IPS-15b (cell line): Measurements from ENCODE around the gene GNLY.
"Not testable (repeated sequence)": the region's sequence is repeated elsewhere in the genome, so short reads cannot be mapped to it uniquely, and the experiment has no call there.

Source experiments
- H3K27me3 ChIP-seq: one replicate; pipeline ENCODE4 v1.6.1; 2013; ENCODE audit warnings: low read length; ENCODE audit not compliant: control insufficient read depth, insufficient read depth
- H3K36me3 ChIP-seq: one replicate; pipeline ENCODE4 v1.6.1; 2013; ENCODE audit warnings: low read length; ENCODE audit not compliant: control insufficient read depth, insufficient read depth
- H3K4me1 ChIP-seq: one replicate; pipeline ENCODE4 v1.6.1; 2013; ENCODE audit warnings: mild to moderate bottlenecking, low read length; ENCODE audit not compliant: control insufficient read depth, insufficient read depth
- H3K4me3 ChIP-seq: one replicate; pipeline ENCODE4 v1.5.1; 2013; ENCODE audit warnings: low read depth, low read length
- H3K9ac ChIP-seq: one replicate; pipeline ENCODE4 v1.6.1; 2013; ENCODE audit warnings: low read depth, mild to moderate bottlenecking, low read length
- H3K9me3 ChIP-seq: one replicate; pipeline ENCODE4 v1.6.1; 2013; ENCODE audit warnings: mild to moderate bottlenecking, low read length; ENCODE audit not compliant: control insufficient read depth, insufficient read depth

Gene GNLY

DNA sequence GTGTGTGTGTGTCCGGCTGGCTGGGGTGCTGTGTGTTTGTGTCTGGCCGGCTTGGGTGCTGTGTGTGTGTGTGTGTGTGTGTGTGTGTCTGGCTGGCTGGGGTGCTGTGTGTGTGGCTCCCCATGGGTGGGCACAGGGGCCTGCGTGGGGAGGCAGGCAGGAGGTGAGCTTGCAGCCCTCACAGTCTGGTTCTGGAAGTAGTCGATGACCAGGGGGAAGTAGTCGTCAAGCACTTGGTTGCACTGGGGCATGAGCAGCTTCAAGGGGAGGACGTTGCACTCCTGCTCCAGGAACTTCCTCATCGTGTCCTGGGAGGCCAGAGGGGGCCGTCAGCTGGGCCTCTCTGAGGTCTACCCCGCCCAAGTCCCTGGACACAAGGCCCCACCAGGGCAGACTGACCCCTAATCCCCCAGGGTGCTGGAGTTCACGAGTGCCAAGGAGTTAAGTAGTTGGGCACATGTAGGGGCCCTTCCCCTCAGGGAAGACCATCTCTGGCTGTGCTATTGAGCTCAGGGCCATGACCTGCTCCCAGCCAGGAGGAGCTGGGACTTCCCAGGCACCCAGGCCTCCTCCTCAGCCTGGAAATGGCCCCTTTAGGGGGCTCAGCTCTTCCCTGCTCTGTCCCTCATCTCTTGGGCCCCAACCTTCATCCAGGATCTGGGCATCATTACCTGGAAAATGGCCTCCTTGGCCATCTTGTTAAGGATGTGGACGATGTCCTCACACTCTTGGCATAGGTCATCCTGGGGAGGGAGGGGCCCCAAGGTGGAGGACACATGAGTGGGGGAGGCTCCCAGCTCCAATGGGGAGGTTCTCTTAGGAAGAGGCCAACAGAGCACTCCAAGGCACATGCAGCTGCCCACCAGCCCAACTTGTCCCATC lies 27.5 kb upstream of the GNLY start:
- H3K9ac ChIP-seq: no peak overlapping the region
- no peaks in the 10 kb centered on the region for H3K36me3 ChIP-seq
- no peaks in the 10 kb centered on the region for H3K27me3 ChIP-seq
- H3K4me3 ChIP-seq: no peak overlapping the region
- H3K9me3 ChIP-seq: no peaks in the 10 kb centered on the region
- no peaks in the 10 kb centered on the region for H3K4me1 ChIP-seq

GRCh38 chr2:85667561-85668008 lies 26.6 kb upstream of the GNLY start:
- Histone ChIP-seq H3K9me3 (no peaks in the 10 kb centered on the region), H3K36me3 (no peaks in the 10 kb centered on the region), H3K4me3 (no peak overlapping the region), H3K4me1 (peaks cover 2% of the 10 kb centered on the region), H3K27me3 (no peaks in the 10 kb centered on the region), H3K9ac (no peak overlapping the region)

DNA sequence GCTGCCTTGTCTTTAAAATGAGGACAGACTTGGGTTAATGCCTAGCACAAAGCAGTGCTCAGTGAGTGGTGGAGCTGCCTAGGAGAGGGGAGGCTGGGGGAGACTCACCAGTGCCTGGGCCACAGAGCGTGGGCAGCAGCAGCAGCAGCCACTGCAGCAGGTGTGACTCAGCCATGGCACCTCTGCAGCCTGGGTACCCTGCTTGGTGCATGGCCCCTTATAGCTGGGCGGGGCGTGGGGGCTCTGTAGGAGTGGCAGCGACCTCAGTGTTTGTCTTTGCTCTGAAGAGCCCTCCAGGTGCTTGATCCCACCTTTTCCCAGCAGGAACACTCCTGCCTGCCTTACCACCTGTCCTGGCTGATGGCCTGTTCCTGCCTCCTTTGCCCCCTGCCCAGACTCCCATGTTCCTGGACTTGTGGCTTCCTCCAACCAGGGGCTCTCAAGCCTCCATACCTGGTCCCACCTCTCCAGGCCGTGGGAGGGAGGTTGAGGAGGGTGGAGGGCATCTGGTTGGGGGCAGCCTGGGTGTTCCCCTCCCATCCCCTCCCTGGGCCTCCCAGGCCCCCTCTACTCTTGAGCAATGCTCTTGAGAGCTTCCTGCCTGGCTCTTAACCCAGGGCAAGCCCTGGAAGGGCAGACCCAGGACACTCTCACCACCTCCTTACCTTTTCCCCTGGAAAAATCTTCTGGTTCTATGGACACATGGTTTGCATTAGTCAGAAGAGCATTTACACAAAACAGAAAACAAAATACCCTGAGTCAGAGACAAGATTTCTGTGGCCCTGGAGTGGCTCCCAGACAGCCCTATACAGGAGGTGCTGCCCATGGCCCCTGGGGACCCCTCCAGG lies 25.9 kb upstream of the GNLY start, which contains the start of gene SFTPB:
TSS of gene SFTPB (minus strand) at position 191 of the 848 bp plus-strand sequence. CDS start at position 175, 16 bp downstream.
- no peaks in the 10 kb centered on the region for H3K27me3 ChIP-seq
- peaks cover 2% of the 10 kb centered on the region for H3K4me1 ChIP-seq
- no peaks in the 10 kb centered on the region for H3K9me3 ChIP-seq
- H3K9ac ChIP-seq: no peak within 1 kb of the TSS
- H3K36me3 ChIP-seq: no peaks in the 10 kb centered on the region
- H3K4me3 ChIP-seq: no peak within 1 kb of the TSS

DNA sequence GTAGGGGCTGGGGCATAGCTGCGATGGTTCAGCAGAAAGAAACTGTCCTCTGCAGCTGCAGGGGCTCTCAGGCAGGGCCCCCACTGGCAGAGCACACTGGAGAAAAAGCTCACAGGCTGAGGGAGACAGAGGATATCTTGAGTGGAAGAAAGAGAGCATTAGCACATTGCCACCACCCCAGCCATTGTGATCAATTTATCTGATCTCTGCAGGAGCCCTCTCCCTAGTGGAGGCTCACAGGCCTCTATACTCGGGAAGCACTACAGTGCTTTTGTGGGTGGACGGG lies 25.4 kb upstream of the GNLY start:
- peaks cover 2% of the 10 kb centered on the region for H3K4me1 ChIP-seq
- H3K9me3 ChIP-seq: no peaks in the 10 kb centered on the region
- no peaks in the 10 kb centered on the region for H3K27me3 ChIP-seq
- H3K4me3 ChIP-seq: no peak overlapping the region
- no peak overlapping the region for H3K9ac ChIP-seq
- H3K36me3 ChIP-seq: no peaks in the 10 kb centered on the region

DNA sequence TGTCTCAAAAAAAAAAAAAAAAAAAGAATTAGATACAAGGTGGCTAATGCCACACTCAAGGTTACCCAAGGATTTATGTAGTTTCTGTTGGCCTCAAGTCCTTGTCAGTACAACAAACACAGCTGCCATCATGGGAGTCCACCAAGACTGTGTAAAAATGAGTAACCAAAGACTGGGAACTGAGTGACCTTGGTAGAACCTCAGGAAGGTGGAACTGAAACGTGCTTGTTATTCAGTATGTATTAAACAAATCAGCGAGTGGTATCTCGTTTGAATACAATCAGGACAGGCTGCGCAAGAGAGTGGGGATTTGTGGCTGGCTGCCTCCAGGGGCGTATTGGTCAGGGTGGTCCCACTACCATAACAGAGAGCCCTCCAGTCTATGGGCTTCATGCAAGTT lies 24.6 kb upstream of the GNLY start:
- H3K4me3 ChIP-seq: no peak overlapping the region

DNA sequence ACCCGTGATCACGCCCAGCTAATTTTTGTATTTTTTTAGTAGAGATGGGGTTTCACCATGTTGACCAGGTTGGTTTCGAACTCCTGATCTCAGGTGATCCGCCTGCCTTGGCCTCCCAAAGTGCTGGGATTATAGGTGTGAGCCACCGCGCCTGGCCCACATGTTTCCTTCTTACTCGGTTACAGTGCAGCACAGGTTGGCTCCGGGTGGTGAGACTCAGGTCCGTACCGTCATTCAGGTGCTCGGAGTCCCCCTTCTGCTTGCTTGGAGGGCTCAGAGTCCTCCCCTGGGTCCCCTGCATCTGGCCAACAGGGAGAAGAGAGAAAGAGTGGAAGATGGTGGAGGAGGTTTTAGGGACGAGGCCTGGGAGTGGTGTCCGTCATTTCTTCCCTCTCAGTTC lies 23.7 kb upstream of the GNLY start:
- not testable (repeated sequence) for H3K4me1 ChIP-seq, H3K36me3 ChIP-seq, H3K27me3 ChIP-seq, H3K4me3 ChIP-seq, H3K9ac ChIP-seq, H3K9me3 ChIP-seq

More for the DNA sequence above, 24.6 kb upstream of the GNLY start:
- no peaks in the 10 kb centered on the region for H3K9me3 ChIP-seq
- peaks cover 2% of the 10 kb centered on the region for H3K4me1 ChIP-seq
- no peak overlapping the region for H3K9ac ChIP-seq
- H3K27me3 ChIP-seq: no peaks in the 10 kb centered on the region
- H3K36me3 ChIP-seq: no peaks in the 10 kb centered on the region

GRCh38 chr2:85672456-85672855 lies 21.7 kb upstream of the GNLY start:
- Histone ChIP-seq H3K4me3 (no peak overlapping the region), H3K4me1 (peaks cover 2% of the 10 kb centered on the region), H3K9ac (no peak overlapping the region), H3K9me3 (no peaks in the 10 kb centered on the region), H3K27me3 (no peaks in the 10 kb centered on the region), H3K36me3 (no peaks in the 10 kb centered on the region)

GRCh38 chr2:85673716-85674375 lies 20.3 kb upstream of the GNLY start:
- no peak overlapping the region for H3K4me3 ChIP-seq
- no peak overlapping the region for H3K9ac ChIP-seq
- H3K4me1 ChIP-seq: peaks cover 2% of the 10 kb centered on the region

DNA sequence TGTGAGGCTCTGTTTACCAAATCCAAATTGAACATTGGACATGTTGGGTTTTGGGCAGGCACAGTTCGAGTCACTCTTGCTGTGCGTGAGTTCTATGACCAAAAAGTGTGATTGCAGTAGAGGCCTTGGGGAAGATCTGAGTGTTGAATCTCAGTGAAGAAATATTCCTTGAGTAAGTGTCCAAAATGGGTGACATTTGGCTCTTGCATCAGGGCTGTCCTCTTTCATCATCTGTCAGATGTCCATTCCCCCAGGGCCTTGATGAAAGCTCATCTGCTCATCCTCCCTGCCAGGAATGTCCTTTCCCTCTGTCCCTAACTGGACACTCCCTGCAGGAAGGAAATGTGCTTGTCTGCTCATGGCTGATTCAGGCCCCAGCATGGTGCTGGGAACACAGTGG lies 19.7 kb upstream of the GNLY start:
- Histone ChIP-seq H3K9me3 (no peaks in the 10 kb centered on the region), H3K27me3 (no peaks in the 10 kb centered on the region), H3K36me3 (no peaks in the 10 kb centered on the region), H3K4me1 (peaks cover 2% of the 10 kb centered on the region), H3K9ac (no peak overlapping the region), H3K4me3 (no peak overlapping the region)

More at GRCh38 chr2:85673716-85674375, 20.3 kb upstream of the GNLY start:
- H3K9me3 ChIP-seq: no peaks in the 10 kb centered on the region
- no peaks in the 10 kb centered on the region for H3K27me3 ChIP-seq
- no peaks in the 10 kb centered on the region for H3K36me3 ChIP-seq

- peaks cover 2% of the 10 kb centered on the region for H3K4me1 ChIP-seq
- no peaks in the 10 kb centered on the region for H3K36me3 ChIP-seq
- H3K9ac ChIP-seq: no peak overlapping the region
- H3K27me3 ChIP-seq: no peaks in the 10 kb centered on the region
- H3K4me3 ChIP-seq: no peak overlapping the region
- H3K9me3 ChIP-seq: no peaks in the 10 kb centered on the region
Observed at GRCh38 chr2:85675427-85675826, 18.7 kb upstream of the GNLY start.

- Histone ChIP-seq H3K4me1 (peaks cover 2% of the 10 kb centered on the region), H3K36me3 (no peaks in the 10 kb centered on the region), H3K9me3 (no peaks in the 10 kb centered on the region), H3K9ac (no peak overlapping the region), H3K27me3 (no peaks in the 10 kb centered on the region), H3K4me3 (no peak overlapping the region)
Observed at GRCh38 chr2:85675866-85676548, 18.2 kb upstream of the GNLY start.
